ENCODE measurements around the gene CDC42SE2.
"Not testable (repeated sequence)": the region's sequence is repeated elsewhere in the genome, so short reads cannot be mapped to it uniquely, and the experiment has no call there.

Gene CDC42SE2

DNA sequence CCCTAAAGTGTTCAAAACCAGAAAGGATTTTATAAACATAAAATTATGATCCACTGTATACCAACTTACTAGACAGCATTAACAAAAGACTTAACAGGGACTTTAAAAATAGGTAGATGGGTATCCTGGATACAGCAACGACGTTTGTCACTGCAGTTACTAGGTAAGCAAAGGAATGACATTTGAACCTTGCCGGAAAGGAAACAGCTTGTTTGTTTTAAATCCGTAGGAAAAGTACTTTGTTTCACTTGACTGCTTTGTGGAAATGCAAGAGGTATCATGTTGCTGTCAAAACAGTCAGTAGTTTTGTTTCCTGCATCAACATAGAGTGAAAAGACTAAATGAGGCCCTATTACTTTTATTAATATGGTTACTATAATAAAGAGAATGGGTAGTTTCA lies 122.9 kb downstream of the CDC42SE2 start:
- no peak for DNase-seq (ENCODE audit: low read depth in 1 of 2, low spot score in 1 of 2)

DNA sequence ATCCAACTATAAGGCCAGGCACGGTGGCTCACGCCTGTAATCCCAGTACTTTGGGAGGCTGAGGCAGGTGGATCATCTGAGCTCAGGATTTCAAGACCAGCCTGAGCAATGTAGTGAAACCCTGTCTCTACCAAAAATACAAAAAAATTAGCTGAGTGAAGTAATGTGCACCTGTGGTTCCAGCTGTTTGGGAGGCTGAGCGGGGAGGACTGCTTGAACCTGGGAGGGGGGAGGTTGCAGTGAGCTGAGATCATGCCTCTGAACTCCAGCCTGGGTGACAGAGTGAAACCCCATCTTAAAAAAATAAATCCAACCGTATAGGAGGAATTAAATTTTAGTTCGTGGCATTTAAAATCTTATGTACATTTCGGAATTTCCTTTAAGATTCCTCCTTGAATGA lies 123.4 kb downstream of the CDC42SE2 start:
- no peak for DNase-seq (ENCODE audit: low read depth in 1 of 2, low spot score in 1 of 2)

DNA sequence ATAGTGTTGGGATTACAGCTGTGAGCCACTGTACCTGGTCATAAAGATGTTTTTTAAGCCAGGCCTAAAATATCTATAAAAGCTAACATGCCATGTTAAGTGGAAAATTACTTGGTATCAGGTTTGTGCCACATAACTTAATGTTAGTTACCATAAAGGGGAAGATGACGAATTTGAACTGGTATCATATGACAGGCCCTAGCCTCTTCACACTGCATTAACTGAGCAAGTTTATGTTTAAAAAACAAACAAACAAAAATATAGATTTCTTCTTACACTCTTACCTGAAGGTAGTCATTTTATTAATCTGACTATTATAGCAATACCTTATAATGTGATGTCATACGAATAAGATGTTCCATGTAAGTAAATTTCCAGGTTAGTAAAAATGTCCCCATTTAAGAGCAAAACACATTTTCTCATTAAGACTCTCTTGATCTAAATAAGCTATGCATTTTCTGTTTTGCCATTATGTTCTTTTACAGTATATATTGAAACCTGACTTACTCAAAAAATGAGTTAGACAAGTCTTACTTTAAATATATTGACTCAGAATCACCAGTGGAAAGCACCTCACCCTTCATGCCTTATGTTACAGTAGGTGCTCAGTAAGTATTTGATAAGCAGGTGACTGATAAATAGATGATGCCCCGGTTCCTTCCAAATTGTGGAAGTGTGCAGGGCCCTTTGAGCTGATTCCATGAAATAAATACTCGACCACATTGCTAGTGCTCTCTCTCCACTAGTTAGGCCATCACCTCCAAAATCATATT lies 125.4 kb downstream of the CDC42SE2 start:
- no peak for DNase-seq (ENCODE audit: low read depth in 1 of 2, low spot score in 1 of 2)

DNA sequence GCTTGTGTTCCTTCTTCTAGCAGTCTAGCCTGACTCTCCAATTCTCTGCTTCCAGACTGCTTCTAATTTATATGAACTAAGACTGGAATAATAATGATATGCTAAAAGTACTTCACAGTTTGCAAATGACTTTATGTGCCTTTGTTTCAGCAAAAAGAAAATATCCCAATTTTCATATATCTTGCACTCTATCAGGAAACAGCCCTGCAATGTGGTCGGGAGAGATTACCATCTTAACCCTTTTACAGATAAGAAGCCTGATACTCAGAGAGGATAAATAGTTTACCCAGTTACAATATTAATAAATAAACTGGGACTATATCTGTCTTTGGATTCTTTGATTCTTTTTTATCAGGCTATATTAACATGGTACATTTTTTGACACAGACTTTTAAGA lies 126.0 kb downstream of the CDC42SE2 start:
- DNase-seq (ENCODE audit: low read depth in 1 of 2, low spot score in 1 of 2) = no peak

GRCh38 chr5:131392466-131393095 lies 128.7 kb downstream of the CDC42SE2 start:
- DNase-seq (ENCODE audit: low read depth in 1 of 2, low spot score in 1 of 2) = no peak

DNA sequence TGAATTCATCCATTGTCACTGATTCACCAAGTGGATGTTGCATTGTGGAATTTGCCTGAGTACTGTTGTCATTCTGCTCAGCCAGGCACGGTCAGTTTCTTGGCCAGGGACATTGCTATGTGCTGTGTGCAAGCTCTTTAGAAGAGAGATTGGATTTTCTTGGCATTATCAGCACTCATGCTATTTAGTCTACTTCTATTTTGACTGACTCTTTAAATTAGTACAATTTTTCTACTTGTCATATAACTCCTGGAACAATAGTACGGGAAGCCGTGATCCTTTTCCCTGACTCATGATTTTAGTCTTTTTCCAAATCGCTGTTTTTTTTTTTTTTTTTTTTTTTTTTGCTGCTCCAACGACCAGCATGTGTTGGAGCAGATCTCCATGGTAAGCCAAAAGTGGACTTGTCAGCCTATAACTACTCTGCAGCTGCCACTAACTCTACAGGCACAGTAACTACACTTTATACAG lies 129.7 kb downstream of the CDC42SE2 start:
- DNase-seq (ENCODE audit: low read depth in 1 of 2, low spot score in 1 of 2) = no peak

- DNase-seq (ENCODE audit: low read depth in 1 of 2, low spot score in 1 of 2) = no peak
These were observed 130.3 kb downstream of the CDC42SE2 start for GRCh38 chr5:131394128-131394527.

DNA sequence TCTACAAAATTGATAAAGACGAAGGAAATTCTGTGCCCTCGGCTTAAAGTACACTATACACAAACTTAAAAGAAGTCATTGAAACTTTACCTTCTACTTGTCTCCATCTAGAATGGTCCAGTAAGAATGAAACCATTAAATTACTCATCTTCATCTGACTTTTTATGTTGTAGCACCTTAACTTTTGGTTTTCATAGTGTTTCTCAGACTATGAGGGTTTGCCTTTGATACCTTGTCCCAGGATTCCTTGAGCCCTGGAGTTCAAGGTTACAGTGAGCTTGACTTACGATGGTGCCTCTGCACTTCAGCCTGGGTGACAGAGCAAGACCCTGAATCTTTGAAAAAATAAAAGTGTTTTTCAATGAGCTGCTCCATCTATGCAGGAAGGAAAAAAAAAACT lies 132.2 kb downstream of the CDC42SE2 start:
- DNase-seq (ENCODE audit: low read depth in 1 of 2, low spot score in 1 of 2) = no peak

- DNase-seq (ENCODE audit: low read depth in 1 of 2, low spot score in 1 of 2) = no peak
These were observed 132.9 kb downstream of the CDC42SE2 start for GRCh38 chr5:131396630-131397273.

- DNase-seq (ENCODE audit: low read depth in 1 of 2, low spot score in 1 of 2) = not testable (repeated sequence)
These were observed 135.2 kb downstream of the CDC42SE2 start for GRCh38 chr5:131399007-131399406.

GRCh38 chr5:131400585-131400984 lies 136.7 kb downstream of the CDC42SE2 start:
- DNase-seq (ENCODE audit: low read depth in 1 of 2, low spot score in 1 of 2) = no peak

GRCh38 chr5:131405674-131406073 lies 141.8 kb downstream of the CDC42SE2 start:
- no peak for DNase-seq (ENCODE audit: low read depth in 1 of 2, low spot score in 1 of 2)

- no peak for DNase-seq (ENCODE audit: low read depth in 1 of 2, low spot score in 1 of 2)
These were observed 142.2 kb downstream of the CDC42SE2 start for GRCh38 chr5:131406076-131406475.

GRCh38 chr5:131406975-131407638 lies 143.3 kb downstream of the CDC42SE2 start:
- no peak for DNase-seq (ENCODE audit: low read depth in 1 of 2, low spot score in 1 of 2)

- no peak for DNase-seq (ENCODE audit: low read depth in 1 of 2, low spot score in 1 of 2)
These were observed 150.0 kb downstream of the CDC42SE2 start for GRCh38 chr5:131413605-131414559.

DNA sequence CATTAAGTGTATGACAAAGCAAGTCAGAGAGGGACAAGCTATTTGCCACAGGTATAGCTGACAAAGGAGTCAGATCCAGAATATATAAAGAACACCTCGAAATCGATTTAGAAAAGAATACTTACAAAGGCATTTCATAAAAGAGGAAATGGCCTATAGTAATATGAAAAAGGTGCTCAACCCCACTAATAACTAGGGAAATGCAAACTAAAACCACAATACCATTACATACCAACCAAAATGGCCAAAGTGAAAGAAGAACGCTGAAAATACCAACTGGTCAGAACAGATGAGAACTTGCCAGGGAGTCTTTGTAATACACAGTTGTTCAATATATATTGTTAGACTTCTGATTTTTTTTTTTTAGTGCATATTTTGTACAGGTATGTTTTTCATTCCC lies 152.9 kb downstream of the CDC42SE2 start:
- no peak for DNase-seq (ENCODE audit: low read depth in 1 of 2, low spot score in 1 of 2)

DNA sequence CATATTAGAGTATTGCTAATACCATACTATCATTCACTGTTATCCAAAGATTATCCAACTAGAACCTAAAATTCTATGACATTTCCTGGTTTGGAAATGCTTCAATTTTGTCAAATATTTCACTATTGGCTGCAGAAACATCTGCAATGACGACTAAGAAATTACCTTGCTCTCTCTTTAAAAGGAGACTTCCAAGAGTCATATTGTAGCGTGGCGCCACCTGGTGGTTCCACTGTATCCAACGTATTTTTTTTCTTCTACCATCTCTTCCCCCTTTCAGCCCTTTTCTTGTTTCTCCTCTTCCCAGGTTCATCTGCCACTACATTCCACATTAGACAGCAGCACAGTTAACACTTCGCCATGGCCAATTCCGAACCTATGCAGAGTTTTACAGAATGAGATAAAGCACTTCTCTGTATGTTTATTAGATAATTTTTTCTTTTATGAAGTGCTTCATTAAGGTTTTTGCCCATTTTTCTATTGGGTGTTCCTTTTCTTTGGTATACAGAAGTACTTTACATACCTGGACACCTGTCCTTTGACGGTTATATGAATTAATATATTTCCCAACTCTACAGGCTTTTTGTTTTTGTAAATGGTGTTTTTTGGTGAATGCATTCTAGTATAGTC lies 153.5 kb downstream of the CDC42SE2 start:
- peak; percentile 68 to 77 for DNase-seq (ENCODE audit: low read depth in 1 of 2, low spot score in 1 of 2)

DNA sequence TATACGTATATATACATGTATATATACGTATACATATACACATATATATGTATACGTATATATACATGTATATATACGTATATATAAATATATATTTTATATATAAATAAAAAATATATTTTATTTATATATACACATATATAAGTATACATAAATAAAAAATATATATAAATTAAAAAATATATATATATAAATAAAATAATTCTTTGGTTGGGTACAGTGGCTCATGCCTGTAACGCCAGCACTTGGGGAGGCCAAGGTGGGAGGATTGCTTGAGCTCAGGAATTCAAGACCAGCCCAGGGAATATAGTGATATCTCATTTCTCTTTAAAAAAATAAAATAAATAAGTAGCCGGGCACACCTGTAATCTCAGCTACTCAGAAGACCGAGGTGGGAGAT lies 155.0 kb downstream of the CDC42SE2 start:
- DNase-seq (ENCODE audit: low read depth in 1 of 2, low spot score in 1 of 2) = no peak

DNA sequence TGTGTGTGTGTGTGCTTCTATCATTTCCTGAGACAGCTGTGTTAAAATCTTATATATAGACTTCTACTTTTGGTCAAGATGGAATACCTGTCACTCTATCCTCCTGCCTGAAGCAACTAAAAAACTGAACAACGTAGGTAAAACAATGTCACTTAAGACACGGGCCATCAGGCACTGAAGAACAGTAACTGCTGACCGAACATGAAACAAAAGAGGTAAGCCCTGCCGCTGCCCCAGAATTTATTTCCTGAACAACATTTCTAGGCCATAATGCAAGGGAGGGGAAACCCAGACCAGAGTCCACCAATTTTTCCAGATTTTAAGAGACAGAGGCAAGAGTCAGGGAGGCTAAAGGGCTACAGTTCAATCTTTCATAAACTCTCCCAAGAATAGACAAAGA lies 156.0 kb downstream of the CDC42SE2 start:
- DNase-seq (ENCODE audit: low read depth in 1 of 2, low spot score in 1 of 2) = no peak

GRCh38 chr5:131423056-131423455 lies 159.2 kb downstream of the CDC42SE2 start:
- no peak for DNase-seq (ENCODE audit: low read depth in 1 of 2, low spot score in 1 of 2)
